Effector memory CD8-positive, alpha-beta T cell (primary cell): ENCODE data around the gene FAIM2.

Experiments
- ATAC-seq: fragments of 150-1000 bp; cut with Tn5 transposase; replicated peaks from 2 replicates; pipeline ENCODE4 v1.10.0; 2021; ENCODE audit warnings: mild to moderate bottlenecking, moderate library complexity
- DNase-seq, 3 experiments: peaks; one replicate each; pipeline ENCODE4 v3.0.0; 2021
- H3K27ac Mint-ChIP-seq, 2 donors: one replicate each; pipeline ENCODE4 v1.8.0; 2022; ENCODE audit warnings: mild to moderate bottlenecking in 2 of 2, mixed read lengths in 2 of 2, moderate library complexity in 2 of 2
- H3K27me3 Mint-ChIP-seq, 2 donors: one replicate each; pipeline ENCODE4 v1.8.0; 2022; ENCODE audit warnings: mixed read lengths in 2 of 2
- H3K36me3 Mint-ChIP-seq: one replicate; pipeline ENCODE4 v1.8.0; 2022; ENCODE audit warnings: mild to moderate bottlenecking, moderate library complexity, mixed read lengths; ENCODE audit not compliant: insufficient read depth
- H3K4me1 Mint-ChIP-seq, 2 donors: one replicate each; pipeline ENCODE4 v1.8.0; 2022; ENCODE audit warnings: low read depth in 2 of 2, mixed read lengths in 2 of 2
- H3K4me3 Mint-ChIP-seq, 2 donors: one replicate each; pipeline ENCODE4 v1.8.0; 2022; ENCODE audit warnings: mild to moderate bottlenecking in 2 of 2, mixed read lengths in 2 of 2, moderate library complexity in 2 of 2
- H3K9me3 Mint-ChIP-seq, 2 donors: one replicate each; pipeline ENCODE4 v1.8.0; 2022; ENCODE audit warnings: mixed read lengths in 2 of 2

The FAIM2 gene

GRCh38 chr12:49903351-49903699 is 375 bp downstream of the FAIM2 start:
- Mint-ChIP-seq H3K36me3 (no peaks in the 10 kb centered on the region), H3K27me3 (peaks cover 1 to 61% of the 10 kb centered on the region in 2 donors), H3K27ac (peak overlapping the region in 1 of 2 donors; percentile 24), H3K4me3 (peak overlapping the region; percentile 73 to 85), H3K9me3 (no peaks in the 10 kb centered on the region), H3K4me1 (peaks cover 11 to 13% of the 10 kb centered on the region in 2 donors)
- ATAC-seq: no peak
- no peak for DNase-seq

GRCh38 chr12:49902399-49903350 is 1.0 kb downstream of the FAIM2 start:
- peaks cover 11 to 13% of the 10 kb centered on the region in 2 donors for H3K4me1 Mint-ChIP-seq
- DNase-seq (no peak), ATAC-seq (no peak)
- no peaks in the 10 kb centered on the region for H3K36me3 Mint-ChIP-seq
- peak overlapping the region in 1 of 2 donors; percentile 24 for H3K27ac Mint-ChIP-seq
- H3K4me3 Mint-ChIP-seq: peak overlapping the region; percentile 73 to 85
- no peaks in the 10 kb centered on the region for H3K9me3 Mint-ChIP-seq
- peaks cover 6 to 65% of the 10 kb centered on the region in 2 donors for H3K27me3 Mint-ChIP-seq

- Mint-ChIP-seq H3K4me3 (no peak overlapping the region), H3K27me3 (peaks cover 6 to 65% of the 10 kb centered on the region in 2 donors), H3K27ac (no peak overlapping the region), H3K4me1 (peaks cover 11 to 13% of the 10 kb centered on the region in 2 donors), H3K9me3 (no peaks in the 10 kb centered on the region), H3K36me3 (no peaks in the 10 kb centered on the region)
- no peak for DNase-seq
- ATAC-seq: no peak
Measured at GRCh38 chr12:49901986-49902385, 1.7 kb downstream of the FAIM2 start.

- Mint-ChIP-seq H3K27ac (no peak overlapping the region), H3K4me3 (no peak overlapping the region), H3K36me3 (no peaks in the 10 kb centered on the region), H3K9me3 (no peaks in the 10 kb centered on the region), H3K27me3 (peaks cover 6 to 58% of the 10 kb centered on the region in 2 donors), H3K4me1 (peaks cover 11 to 13% of the 10 kb centered on the region in 2 donors)
- no peak for ATAC-seq
- DNase-seq: no peak
Measured at GRCh38 chr12:49901026-49901425, 2.7 kb downstream of the FAIM2 start.

- Mint-ChIP-seq H3K4me3 (no peak overlapping the region), H3K27me3 (peaks cover 6 to 51% of the 10 kb centered on the region in 2 donors), H3K4me1 (peaks cover 11% of the 10 kb centered on the region in 2 donors)
Measured at GRCh38 chr12:49900371-49900770, 3.3 kb downstream of the FAIM2 start.

GRCh38 chr12:49899921-49900320 is 3.8 kb downstream of the FAIM2 start:
- Mint-ChIP-seq H3K4me1 (peaks cover 11% of the 10 kb centered on the region in 2 donors), H3K27ac (no peak overlapping the region), H3K36me3 (no peaks in the 10 kb centered on the region), H3K4me3 (no peak overlapping the region), H3K9me3 (no peaks in the 10 kb centered on the region), H3K27me3 (peaks cover 6 to 47% of the 10 kb centered on the region in 2 donors)
- ATAC-seq (no peak), DNase-seq (no peak)

More at GRCh38 chr12:49900371-49900770, 3.3 kb downstream of the FAIM2 start:
- no peaks in the 10 kb centered on the region for H3K36me3 Mint-ChIP-seq
- H3K27ac Mint-ChIP-seq: no peak overlapping the region
- ATAC-seq (no peak), DNase-seq (no peak)
- no peaks in the 10 kb centered on the region for H3K9me3 Mint-ChIP-seq

- Mint-ChIP-seq H3K27ac (no peak overlapping the region), H3K4me3 (no peak overlapping the region), H3K4me1 (peaks cover 7% of the 10 kb centered on the region in 2 donors), H3K27me3 (peaks cover 6 to 41% of the 10 kb centered on the region in 2 donors), H3K36me3 (no peaks in the 10 kb centered on the region), H3K9me3 (no peaks in the 10 kb centered on the region)
- DNase-seq: no peak
- ATAC-seq: no peak
Measured at GRCh38 chr12:49899286-49899843, 4.3 kb downstream of the FAIM2 start.

GRCh38 chr12:49897276-49897675 is 6.4 kb downstream of the FAIM2 start:
- Mint-ChIP-seq H3K4me1 (no peaks in the 10 kb centered on the region), H3K9me3 (no peaks in the 10 kb centered on the region), H3K36me3 (no peaks in the 10 kb centered on the region), H3K27ac (no peak overlapping the region), H3K27me3 (peaks cover 19 to 44% of the 10 kb centered on the region in 2 donors), H3K4me3 (no peak overlapping the region)
- DNase-seq (no peak), ATAC-seq (no peak)

- peaks cover 24 to 51% of the 10 kb centered on the region in 2 donors for H3K27me3 Mint-ChIP-seq
- DNase-seq (no peak), ATAC-seq (no peak)
- no peak overlapping the region for H3K4me3 Mint-ChIP-seq
- H3K27ac Mint-ChIP-seq: peak overlapping the region in 1 of 2 donors; percentile 5
- H3K36me3 Mint-ChIP-seq: no peaks in the 10 kb centered on the region
- no peaks in the 10 kb centered on the region for H3K9me3 Mint-ChIP-seq
- H3K4me1 Mint-ChIP-seq: no peaks in the 10 kb centered on the region
Measured at GRCh38 chr12:49895773-49896172, 7.9 kb downstream of the FAIM2 start.

- Mint-ChIP-seq H3K27me3 (peaks cover 24 to 58% of the 10 kb centered on the region in 2 donors), H3K4me3 (no peak overlapping the region), H3K27ac (no peak overlapping the region), H3K36me3 (no peaks in the 10 kb centered on the region), H3K9me3 (no peaks in the 10 kb centered on the region), H3K4me1 (no peaks in the 10 kb centered on the region)
- ATAC-seq: no peak
- DNase-seq: no peak
Measured at GRCh38 chr12:49894751-49895148, 8.9 kb downstream of the FAIM2 start.

GRCh38 chr12:49893753-49894750 is 9.6 kb downstream of the FAIM2 start:
- Mint-ChIP-seq H3K36me3 (no peaks in the 10 kb centered on the region), H3K4me1 (no peaks in the 10 kb centered on the region), H3K4me3 (no peak overlapping the region), H3K9me3 (no peaks in the 10 kb centered on the region), H3K27me3 (peaks cover 24 to 51% of the 10 kb centered on the region in 2 donors), H3K27ac (no peak overlapping the region)
- no peak for ATAC-seq
- no peak for DNase-seq

GRCh38 chr12:49892732-49893317 is 10.9 kb downstream of the FAIM2 start:
- Mint-ChIP-seq H3K27ac (no peak overlapping the region), H3K27me3 (peaks cover 18 to 39% of the 10 kb centered on the region in 2 donors), H3K4me3 (no peak overlapping the region), H3K36me3 (no peaks in the 10 kb centered on the region), H3K4me1 (no peaks in the 10 kb centered on the region), H3K9me3 (no peaks in the 10 kb centered on the region)
- no peak for DNase-seq
- ATAC-seq: no peak
